Ishikawa (cell line): Measurements from ENCODE around the gene SORCS3.

Experiments
- CEBPB ChIP-seq: IDR thresholded peaks from 2 replicates; pipeline ENCODE4 v1.6.1; 2012
- CREB1 ChIP-seq: IDR thresholded peaks from 2 replicates; pipeline ENCODE4 v1.6.1; 2012; ENCODE audit warnings: low read depth
- EGR1 ChIP-seq: IDR thresholded peaks from 2 replicates; pipeline ENCODE4 v1.6.1; 2012
- EP300 ChIP-seq: IDR thresholded peaks from 2 replicates; pipeline ENCODE4 v1.6.1; 2012; ENCODE audit warnings: borderline replicate concordance
- FOXM1 ChIP-seq: IDR thresholded peaks from 2 replicates; pipeline ENCODE4 v1.6.1; 2012; ENCODE audit warnings: low read depth, borderline replicate concordance
- MAX ChIP-seq: IDR thresholded peaks from 2 replicates; pipeline ENCODE4 v1.6.1; 2012
- NFIC ChIP-seq: IDR thresholded peaks from 2 replicates; pipeline ENCODE4 v1.6.1; 2012
- RAD21 ChIP-seq: IDR thresholded peaks from 2 replicates; pipeline ENCODE4 v1.6.1; 2012; ENCODE audit warnings: low read depth
- TAF1 ChIP-seq: IDR thresholded peaks from 2 replicates; pipeline ENCODE4 v1.6.1; 2012; ENCODE audit warnings: low read depth, mild to moderate bottlenecking
- TCF12 ChIP-seq: IDR thresholded peaks from 2 replicates; pipeline ENCODE4 v1.6.1; 2012; ENCODE audit warnings: low read depth
- TEAD4 ChIP-seq: IDR thresholded peaks from 2 replicates; pipeline ENCODE4 v1.6.1; 2012
- YY1 ChIP-seq: IDR thresholded peaks from 2 replicates; pipeline ENCODE4 v1.6.1; 2012; ENCODE audit warnings: low read depth
- ZBTB7A ChIP-seq: IDR thresholded peaks from 2 replicates; pipeline ENCODE4 v1.6.1; 2012; ENCODE audit warnings: low read depth
- TF ChIP-seq, protein P1 (sequence below): IDR thresholded peaks from 2 replicates; pipeline ENCODE4 v1.6.1; 2012
- TF ChIP-seq, protein P2 (sequence below): IDR thresholded peaks from 2 replicates; pipeline ENCODE4 v1.6.1; 2012; ENCODE audit warnings: low read depth, mild to moderate bottlenecking

The SORCS3 gene

GRCh38 chr10:104639590-104640338 is 1.3 kb upstream of the SORCS3 start:
- no peak for TF ChIP-seq ZBTB7A
- TF ChIP-seq TAF1 = no peak
- TF ChIP-seq, protein P1, sequence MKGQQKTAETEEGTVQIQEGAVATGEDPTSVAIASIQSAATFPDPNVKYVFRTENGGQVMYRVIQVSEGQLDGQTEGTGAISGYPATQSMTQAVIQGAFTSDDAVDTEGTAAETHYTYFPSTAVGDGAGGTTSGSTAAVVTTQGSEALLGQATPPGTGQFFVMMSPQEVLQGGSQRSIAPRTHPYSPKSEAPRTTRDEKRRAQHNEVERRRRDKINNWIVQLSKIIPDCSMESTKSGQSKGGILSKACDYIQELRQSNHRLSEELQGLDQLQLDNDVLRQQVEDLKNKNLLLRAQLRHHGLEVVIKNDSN = no peak
- no peak for TF ChIP-seq NFIC
- no peak for TF ChIP-seq EP300
- TF ChIP-seq TEAD4 = no peak
- TF ChIP-seq TCF12 = no peak
- no peak for TF ChIP-seq CREB1
- TF ChIP-seq CEBPB = no peak
- TF ChIP-seq, protein P2, sequence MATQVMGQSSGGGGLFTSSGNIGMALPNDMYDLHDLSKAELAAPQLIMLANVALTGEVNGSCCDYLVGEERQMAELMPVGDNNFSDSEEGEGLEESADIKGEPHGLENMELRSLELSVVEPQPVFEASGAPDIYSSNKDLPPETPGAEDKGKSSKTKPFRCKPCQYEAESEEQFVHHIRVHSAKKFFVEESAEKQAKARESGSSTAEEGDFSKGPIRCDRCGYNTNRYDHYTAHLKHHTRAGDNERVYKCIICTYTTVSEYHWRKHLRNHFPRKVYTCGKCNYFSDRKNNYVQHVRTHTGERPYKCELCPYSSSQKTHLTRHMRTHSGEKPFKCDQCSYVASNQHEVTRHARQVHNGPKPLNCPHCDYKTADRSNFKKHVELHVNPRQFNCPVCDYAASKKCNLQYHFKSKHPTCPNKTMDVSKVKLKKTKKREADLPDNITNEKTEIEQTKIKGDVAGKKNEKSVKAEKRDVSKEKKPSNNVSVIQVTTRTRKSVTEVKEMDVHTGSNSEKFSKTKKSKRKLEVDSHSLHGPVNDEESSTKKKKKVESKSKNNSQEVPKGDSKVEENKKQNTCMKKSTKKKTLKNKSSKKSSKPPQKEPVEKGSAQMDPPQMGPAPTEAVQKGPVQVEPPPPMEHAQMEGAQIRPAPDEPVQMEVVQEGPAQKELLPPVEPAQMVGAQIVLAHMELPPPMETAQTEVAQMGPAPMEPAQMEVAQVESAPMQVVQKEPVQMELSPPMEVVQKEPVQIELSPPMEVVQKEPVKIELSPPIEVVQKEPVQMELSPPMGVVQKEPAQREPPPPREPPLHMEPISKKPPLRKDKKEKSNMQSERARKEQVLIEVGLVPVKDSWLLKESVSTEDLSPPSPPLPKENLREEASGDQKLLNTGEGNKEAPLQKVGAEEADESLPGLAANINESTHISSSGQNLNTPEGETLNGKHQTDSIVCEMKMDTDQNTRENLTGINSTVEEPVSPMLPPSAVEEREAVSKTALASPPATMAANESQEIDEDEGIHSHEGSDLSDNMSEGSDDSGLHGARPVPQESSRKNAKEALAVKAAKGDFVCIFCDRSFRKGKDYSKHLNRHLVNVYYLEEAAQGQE = no peak
- TF ChIP-seq EGR1 = no peak

- no peak for TF ChIP-seq RAD21
- TF ChIP-seq ZBTB7A = no peak
- no peak for TF ChIP-seq EP300
- no peak for TF ChIP-seq TCF12
- no peak for TF ChIP-seq MAX
- no peak for TF ChIP-seq EGR1
Measured at GRCh38 chr10:104640339-104641186, 527 bp upstream of the SORCS3 start.

DNA sequence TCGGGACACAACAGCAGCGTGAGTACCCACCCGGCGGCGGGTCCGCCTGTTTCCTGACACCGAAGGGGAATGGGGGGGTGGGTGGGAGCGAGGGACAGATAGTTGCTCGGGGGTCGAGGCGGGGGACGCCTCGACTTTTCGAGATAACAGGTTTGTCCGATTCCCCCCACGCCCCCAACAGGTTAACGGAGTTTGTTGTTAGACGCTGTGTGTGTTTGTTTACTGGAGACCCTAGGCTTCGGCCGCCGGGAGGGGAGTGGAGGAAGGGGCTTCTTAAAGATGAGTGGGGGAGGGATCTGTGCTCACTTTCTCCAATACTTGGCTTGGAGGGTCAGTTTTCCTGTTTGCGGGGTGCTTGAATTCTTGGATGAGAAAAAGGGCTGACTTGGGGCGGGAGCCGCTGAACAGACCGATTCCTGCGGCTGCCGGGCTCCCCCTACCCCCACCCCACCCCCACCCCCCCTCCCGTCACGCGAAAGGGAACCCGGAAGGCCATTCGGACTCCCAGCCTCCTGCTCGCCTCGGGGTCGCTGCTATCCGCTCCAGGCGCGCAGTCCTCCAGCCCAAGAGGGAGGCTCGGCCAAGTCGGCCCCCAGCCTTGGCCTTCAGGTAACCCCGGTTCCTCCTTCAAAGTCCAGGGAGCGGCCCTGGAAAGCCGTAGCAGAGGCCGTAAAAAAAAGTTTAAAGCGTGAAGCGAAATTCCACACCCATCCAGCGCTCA is 1.0 kb downstream of the SORCS3 start:
- TF ChIP-seq TCF12 (no peak), TEAD4 (no peak), YY1 (no peak)
- TF ChIP-seq, protein P1 = no peak

- TF ChIP-seq CEBPB = no peak
- TF ChIP-seq FOXM1 = no peak
- no peak for TF ChIP-seq YY1
- no peak for TF ChIP-seq TCF12
- no peak for TF ChIP-seq CREB1
- no peak for TF ChIP-seq EGR1
- no peak for TF ChIP-seq TEAD4
- TF ChIP-seq, protein P2 = no peak
- TF ChIP-seq ZBTB7A = no peak
- no peak for TF ChIP-seq TAF1
- no peak for TF ChIP-seq EP300
- TF ChIP-seq NFIC = no peak
- TF ChIP-seq RAD21 = no peak
Measured at GRCh38 chr10:104642658-104643302, 1.7 kb downstream of the SORCS3 start.

- TF ChIP-seq CREB1 (no peak), TAF1 (no peak), NFIC (no peak), MAX (no peak), ZBTB7A (no peak), RAD21 (no peak), FOXM1 (no peak), EGR1 (no peak), YY1 (no peak), TEAD4 (no peak), CEBPB (no peak), TCF12 (no peak), EP300 (no peak)
- TF ChIP-seq, protein P2 = no peak
- TF ChIP-seq, protein P1 = no peak
Measured at GRCh38 chr10:104643303-104643663, 2.2 kb downstream of the SORCS3 start.
